ENCODE results near the gene LARGE2. TPM values are rescaled to one million over a fixed set of nuclear protein-coding genes. Genes with fewer than 3 reads are reported as not detected.

The LARGE2 gene
- total and polyA plus RNA-seq, 2 experiments from 2014 or later = 89.8 to 107 TPM

- Histone ChIP-seq H3K4me3 (peak overlapping the region; percentile 75), H3K4me1 (ENCODE audit: insufficient read depth) (peaks cover 17% of the 10 kb centered on the region), H3K4me2 (peak overlapping the region; percentile 99), H3K79me2 (replicated peaks; ENCODE audit: insufficient read depth) (no peaks in the 10 kb centered on the region; the same call in 1 of the 2 replicates), H3K27me3 (ENCODE audit: insufficient read depth) (peaks cover 3% of the 10 kb centered on the region; the same call in 1 of the 2 replicates), H3K36me3 (ENCODE audit: insufficient read depth) (no peaks in the 10 kb centered on the region), H2AFZ (no peak overlapping the region), H3K27ac (ENCODE audit: low read depth) (no peak overlapping the region), H4K20me1 (replicated peaks; ENCODE audit: insufficient read depth) (peaks cover 6% of the 10 kb centered on the region), H3F3A (replicated peaks; ENCODE audit: low read depth) (0 out of 2 replicates have a peak, but pooled peaks cover 3% of the 10 kb centered on the region), H3K9me2 (ENCODE audit: insufficient read depth) (no peaks in the 10 kb centered on the region)
- peak overlapping the region; percentile 69 for H3K4me3 Mint-ChIP-seq
- ATAC-seq (peak; percentile 0; the same call in 2 of the 3 replicates), DNase-seq (ENCODE audit: low spot score) (peak; percentile 34)
- peaks cover 22% of the 10 kb centered on the region for H3K27me3 Mint-ChIP-seq (ENCODE audit: insufficient read depth, low read depth, poor library complexity)
- TF ChIP-seq EZH2phosphoT487 (IDR thresholded peaks at IDR 0.05; ENCODE audit: unreplicated experiment) (no peak), NANOG (IDR thresholded peaks at IDR 0.05; ENCODE audit: borderline replicate concordance) (no peak), JUNB (IDR thresholded peaks at IDR 0.05; ENCODE audit: unreplicated experiment) (no peak), ZNF114 (CRISPR knock-in tag; IDR thresholded peaks at IDR 0.05) (no peak)
- no peaks in the 10 kb centered on the region for H3K9me3 Mint-ChIP-seq
- peaks cover 19% of the 10 kb centered on the region for H3K36me3 Mint-ChIP-seq (ENCODE audit: low read depth)
- peaks cover 17% of the 10 kb centered on the region for H3K4me1 Mint-ChIP-seq
- H3K27ac Mint-ChIP-seq = no peak overlapping the region
These were observed 21.4 kb upstream of the LARGE2 start for GRCh38 chr11:45900916-45901617.

DNA sequence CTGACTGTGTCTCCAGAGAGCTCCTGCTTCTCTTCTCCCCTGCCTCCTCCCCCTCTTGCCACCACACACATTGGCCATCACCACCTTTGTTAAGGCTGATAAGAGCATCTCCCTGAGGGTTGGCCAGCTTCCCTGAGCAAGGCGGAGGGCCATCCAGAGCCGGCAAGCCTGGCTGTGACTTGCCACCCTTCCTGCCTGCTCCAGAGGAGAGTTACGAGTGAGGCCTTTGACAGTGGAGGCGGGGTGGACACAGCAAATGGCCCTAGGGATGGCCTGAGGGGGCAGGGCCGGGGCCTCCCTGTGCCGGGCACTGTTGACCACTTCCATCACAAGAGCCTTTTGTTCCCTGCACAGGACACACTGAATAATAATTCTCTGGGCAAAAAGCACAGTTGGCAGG, 20.8 kb upstream of the LARGE2 start:
- Histone ChIP-seq H3F3A (replicated peaks; ENCODE audit: low read depth) (no peaks in the 10 kb centered on the region), H3K79me2 (replicated peaks; ENCODE audit: insufficient read depth) (no peaks in the 10 kb centered on the region; the same call in 1 of the 2 replicates), H2AFZ (no peak overlapping the region), H3K4me3 (no peak overlapping the region), H4K20me1 (replicated peaks; ENCODE audit: insufficient read depth) (peaks cover 6% of the 10 kb centered on the region), H3K27ac (ENCODE audit: low read depth) (no peak overlapping the region), H3K4me1 (ENCODE audit: insufficient read depth) (peaks cover 14% of the 10 kb centered on the region; the same call in 1 of the 2 replicates), H3K9me2 (ENCODE audit: insufficient read depth) (no peaks in the 10 kb centered on the region), H3K4me2 (no peak overlapping the region), H3K27me3 (ENCODE audit: insufficient read depth) (peaks cover 3% of the 10 kb centered on the region; the same call in 1 of the 2 replicates), H3K36me3 (ENCODE audit: insufficient read depth) (no peaks in the 10 kb centered on the region)
- ATAC-seq (no peak), DNase-seq (ENCODE audit: low spot score) (no peak)
- peaks cover 17% of the 10 kb centered on the region for H3K4me1 Mint-ChIP-seq
- peaks cover 22% of the 10 kb centered on the region for H3K27me3 Mint-ChIP-seq (ENCODE audit: insufficient read depth, low read depth, poor library complexity)
- peaks cover 19% of the 10 kb centered on the region for H3K36me3 Mint-ChIP-seq (ENCODE audit: low read depth)
- peak overlapping the region; percentile 69; the same call in 1 of the 3 replicates for H3K4me3 Mint-ChIP-seq
- H3K27ac Mint-ChIP-seq = no peak overlapping the region
- no peaks in the 10 kb centered on the region for H3K9me3 Mint-ChIP-seq
- TF ChIP-seq ZNF462 (CRISPR knock-in tag; IDR thresholded peaks at IDR 0.05) = no peak
- TF ChIP-seq REST (IDR thresholded peaks at IDR 0.05; ENCODE audit: unreplicated experiment) = no peak
- TF ChIP-seq EZH2phosphoT487 (IDR thresholded peaks at IDR 0.05; ENCODE audit: unreplicated experiment) = no peak
- no peak for TF ChIP-seq NANOG (IDR thresholded peaks at IDR 0.05; ENCODE audit: borderline replicate concordance)
- no peak for TF ChIP-seq ZNF114 (CRISPR knock-in tag; IDR thresholded peaks at IDR 0.05)
- TF ChIP-seq STAT1 (IDR thresholded peaks at IDR 0.05; ENCODE audit: unreplicated experiment) = no peak
- TF ChIP-seq ZNF331 (CRISPR knock-in tag; IDR thresholded peaks at IDR 0.05; ENCODE audit: low read depth) = no peak
- no peak for TF ChIP-seq CREB1 (CRISPR knock-in tag; IDR thresholded peaks at IDR 0.05; ENCODE audit: low read depth)
- no peak for TF ChIP-seq EZH2 (IDR thresholded peaks at IDR 0.05; ENCODE audit: low read depth, unreplicated experiment)
